Suprapubic skin (tissue), 3 donors: ENCODE measurements around the gene TBR1.

Experiments
- CTCF ChIP-seq, 2 donors: fragments of 200-600 bp in 1 of 2; fragments of 450-650 bp in 1 of 2; sonication (generic) in 1 of 2; IDR thresholded peaks; one replicate each; pipeline ENCODE4 v1.5.1; 2016 to 2019; ENCODE audit warnings: antibody characterized with exemption in 2 of 2, mild to moderate bottlenecking in 1 of 2, moderate library complexity in 1 of 2
- EP300 ChIP-seq: sonication (generic); formaldehyde crosslinking; IDR thresholded peaks from one replicate; pipeline ENCODE4 v1.6.1; 2017; ENCODE audit warnings: antibody characterized with exemption
- POLR2A ChIP-seq, 2 donors: fragments of 450-650 bp; IDR thresholded peaks; one replicate each; pipeline ENCODE4 v1.6.1; 2017; ENCODE audit warnings: antibody characterized with exemption in 2 of 2, mild to moderate bottlenecking in 2 of 2, moderate library complexity in 2 of 2

- TF ChIP-seq CTCF (IDR thresholded peaks at IDR 0.05) (no peak), POLR2A (IDR thresholded peaks at IDR 0.05) (no peak), EP300 (no peak)
Measured at GRCh38 chr2:161426922-161427663, 11.0 kb downstream of the TBR1 start.
